Breast epithelium (tissue), 4 donors: ENCODE results near the gene STXBP6. TPM values are rescaled to one million over a fixed set of nuclear protein-coding genes. Genes with fewer than 3 reads are reported as not detected.

Source experiments
- DNase-seq, 2 donors: peaks; one replicate each; pipeline ENCODE4 v3.0.0-alpha.2; 2019; ENCODE audit warnings: low spot score in 2 of 2
- H3K27ac ChIP-seq, 2 donors: fragments of 200-600 bp; sonication (generic) in 1 of 2; one replicate each; pipeline ENCODE4 v1.5.1; 2016 to 2019; ENCODE audit warnings: mild to moderate bottlenecking in 1 of 2
- H3K27me3 ChIP-seq, 2 donors: fragments of 200-600 bp; sonication (generic) in 1 of 2; one replicate each; pipeline versions ENCODE4 v1.5.1 to v1.6.0; 2017 to 2019; ENCODE audit warnings: control low read depth in 1 of 2, mild to moderate bottlenecking in 1 of 2
- H3K36me3 ChIP-seq: fragments of 200-600 bp; one replicate; pipeline ENCODE4 v1.5.1; 2019
- H3K4me1 ChIP-seq, 2 donors: fragments of 200-600 bp; sonication (generic); one replicate each; pipeline ENCODE4 v1.5.1; 2016 to 2019; ENCODE audit warnings: control low read depth in 1 of 2
- H3K4me3 ChIP-seq, 3 donors: fragments of 200-600 bp; sonication (generic); 1 replicate in 2 of 3; 2 replicates in 1 of 3; pipeline ENCODE4 v1.5.1; 2016 to 2019; ENCODE audit warnings: mild to moderate bottlenecking in 3 of 3, moderate library complexity in 2 of 3
- H3K9me3 ChIP-seq, 2 donors: fragments of 200-600 bp; sonication (generic) in 1 of 2; one replicate each; pipeline ENCODE4 v1.5.1; 2016 to 2019; ENCODE audit warnings: control low read depth in 1 of 2
- POLR2A ChIP-seq: fragments of 450-650 bp; IDR thresholded peaks from one replicate; pipeline ENCODE4 v1.6.1; 2016; ENCODE audit warnings: antibody characterized with exemption, mild to moderate bottlenecking, moderate library complexity
- POLR2AphosphoS5 ChIP-seq, 3 donors: sonication (generic); formaldehyde crosslinking; IDR thresholded peaks; one replicate each; pipeline ENCODE4 v1.6.1; 2017; ENCODE audit warnings: antibody characterized with exemption in 3 of 3
- intact Hi-C: fragments of 100-400 bp; cut with DNase I; formaldehyde crosslinking; loops from one replicate; pipeline ENCODE4 v1.15.1; 2023; ENCODE audit warnings: low total_unique reads
- total RNA-seq, 3 donors: library from RNA; depleted of rRNA; stranded (reverse); fragments of >200 nt; gene quantifications; one replicate each; pipeline ENCODE4 v1.1.0, GENCODE V29; 2016
- TF ChIP-seq, protein P1 (sequence below), 3 donors: fragments of 450-650 bp; IDR thresholded peaks; one replicate each; pipeline ENCODE4 v1.5.1; 2016 to 2017; ENCODE audit warnings: antibody characterized with exemption in 3 of 3, mild to moderate bottlenecking in 3 of 3, moderate library complexity in 3 of 3

The STXBP6 gene
- total RNA-seq, 3 donors from 2014 or later, result 2.6 to 8.3 (median 5.3) TPM

DNA sequence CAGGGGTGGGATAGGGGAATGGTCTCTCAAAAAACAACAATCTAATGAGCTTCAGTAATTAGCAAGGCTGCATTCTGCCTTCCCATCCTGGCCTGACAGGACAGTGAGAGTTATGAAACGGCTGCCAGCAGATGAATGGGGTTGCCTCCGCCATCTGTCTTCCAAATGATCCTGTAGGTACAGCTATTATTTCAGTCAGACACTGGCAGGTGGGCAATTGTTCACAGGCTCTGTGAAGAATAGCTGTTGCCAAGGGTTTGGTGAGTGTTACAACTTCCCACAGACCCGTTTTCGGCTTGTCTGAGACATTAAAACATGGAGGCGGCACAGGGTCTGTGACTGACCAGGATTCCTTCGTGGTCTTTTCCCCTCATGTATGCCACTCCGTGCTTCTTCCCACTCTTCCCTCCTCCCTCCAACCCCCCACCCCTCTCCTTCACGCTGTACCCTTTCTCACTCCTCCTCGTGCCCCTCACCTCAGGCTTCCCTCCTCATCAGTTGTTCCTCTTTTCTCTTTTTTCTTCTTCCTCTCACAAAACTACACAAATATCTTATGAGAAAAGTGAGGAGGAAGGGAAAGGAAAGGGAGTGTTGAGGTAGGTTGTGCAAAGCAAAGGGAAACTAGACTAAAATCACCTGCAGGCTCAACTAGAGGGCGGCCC, 255.2 kb downstream of the STXBP6 start:
- Histone ChIP-seq H3K4me3 (no peak overlapping the region), H3K9me3 (no peaks in the 10 kb centered on the region), H3K27me3 (no peaks in the 10 kb centered on the region), H3K27ac (no peak overlapping the region), H3K36me3 (no peaks in the 10 kb centered on the region), H3K4me1 (no peaks in the 10 kb centered on the region)
- TF ChIP-seq POLR2A (no peak), POLR2AphosphoS5 (IDR thresholded peaks at IDR 0.05) (no peak)
- TF ChIP-seq, protein P1, sequence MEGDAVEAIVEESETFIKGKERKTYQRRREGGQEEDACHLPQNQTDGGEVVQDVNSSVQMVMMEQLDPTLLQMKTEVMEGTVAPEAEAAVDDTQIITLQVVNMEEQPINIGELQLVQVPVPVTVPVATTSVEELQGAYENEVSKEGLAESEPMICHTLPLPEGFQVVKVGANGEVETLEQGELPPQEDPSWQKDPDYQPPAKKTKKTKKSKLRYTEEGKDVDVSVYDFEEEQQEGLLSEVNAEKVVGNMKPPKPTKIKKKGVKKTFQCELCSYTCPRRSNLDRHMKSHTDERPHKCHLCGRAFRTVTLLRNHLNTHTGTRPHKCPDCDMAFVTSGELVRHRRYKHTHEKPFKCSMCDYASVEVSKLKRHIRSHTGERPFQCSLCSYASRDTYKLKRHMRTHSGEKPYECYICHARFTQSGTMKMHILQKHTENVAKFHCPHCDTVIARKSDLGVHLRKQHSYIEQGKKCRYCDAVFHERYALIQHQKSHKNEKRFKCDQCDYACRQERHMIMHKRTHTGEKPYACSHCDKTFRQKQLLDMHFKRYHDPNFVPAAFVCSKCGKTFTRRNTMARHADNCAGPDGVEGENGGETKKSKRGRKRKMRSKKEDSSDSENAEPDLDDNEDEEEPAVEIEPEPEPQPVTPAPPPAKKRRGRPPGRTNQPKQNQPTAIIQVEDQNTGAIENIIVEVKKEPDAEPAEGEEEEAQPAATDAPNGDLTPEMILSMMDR (IDR thresholded peaks at IDR 0.05), result no peak
- DNase-seq, result no peak
- intact Hi-C loops, result no loop called here

DNA sequence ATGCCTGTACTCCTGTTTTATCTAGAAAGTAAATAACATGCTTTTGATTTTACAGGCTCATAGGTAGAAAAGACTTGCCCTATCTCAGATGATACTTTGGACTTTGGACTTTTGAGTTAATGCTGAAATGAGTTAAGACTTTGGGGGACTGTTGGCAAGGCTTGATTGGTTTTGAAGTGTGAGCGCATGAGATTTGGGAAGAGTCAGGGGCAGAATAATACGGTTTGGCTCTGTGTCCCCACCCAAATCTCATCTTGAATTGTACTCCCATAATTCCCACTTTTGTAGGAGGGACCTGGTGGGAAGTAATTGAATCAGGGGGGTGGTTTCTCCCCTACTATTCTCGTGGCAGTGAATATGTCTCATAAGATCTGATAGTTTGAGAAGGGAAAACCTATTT, 259.8 kb downstream of the STXBP6 start:
- Histone ChIP-seq H3K4me3 (no peak overlapping the region), H3K27ac (no peak overlapping the region), H3K36me3 (no peaks in the 10 kb centered on the region), H3K9me3 (no peaks in the 10 kb centered on the region), H3K27me3 (no peaks in the 10 kb centered on the region), H3K4me1 (no peaks in the 10 kb centered on the region)
- no peak for DNase-seq
- intact Hi-C loops, result no loop called here
- TF ChIP-seq POLR2AphosphoS5 (IDR thresholded peaks at IDR 0.05) (no peak), POLR2A (no peak)
- TF ChIP-seq, protein P1 (IDR thresholded peaks at IDR 0.05), result no peak

DNA sequence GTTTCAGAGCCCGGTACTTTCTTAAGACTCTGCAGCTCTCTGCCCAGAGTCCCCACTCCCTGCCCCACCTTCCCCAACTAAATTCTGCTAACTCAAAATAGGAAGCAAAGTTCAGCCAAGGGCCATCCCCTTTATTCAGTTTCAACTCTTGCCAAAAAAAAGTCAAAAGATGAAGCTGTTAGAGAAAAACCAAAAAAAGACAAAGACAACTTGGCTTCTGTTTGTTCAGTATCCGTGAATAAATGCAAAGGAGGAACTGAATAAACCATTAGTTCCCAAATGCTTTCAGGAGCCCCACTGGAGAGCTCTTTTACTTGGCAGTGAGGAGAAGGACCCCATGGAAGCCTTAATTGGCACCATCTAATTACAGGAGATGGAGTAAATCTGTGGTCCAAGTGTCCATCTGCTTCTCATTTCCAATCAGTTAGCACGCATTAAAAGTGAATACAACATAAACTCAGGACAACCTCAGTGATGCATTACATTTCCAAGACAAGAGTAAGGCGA, 260.5 kb downstream of the STXBP6 start:
- no peak for DNase-seq
- intact Hi-C loops, result no loop called here
- H3K27ac ChIP-seq, result no peak overlapping the region
- H3K9me3 ChIP-seq, result no peaks in the 10 kb centered on the region
- no peaks in the 10 kb centered on the region for H3K4me1 ChIP-seq
- H3K27me3 ChIP-seq, result no peaks in the 10 kb centered on the region
- no peaks in the 10 kb centered on the region for H3K36me3 ChIP-seq
- TF ChIP-seq POLR2AphosphoS5 (IDR thresholded peaks at IDR 0.05) (no peak), POLR2A (no peak)
- no peak overlapping the region for H3K4me3 ChIP-seq

DNA sequence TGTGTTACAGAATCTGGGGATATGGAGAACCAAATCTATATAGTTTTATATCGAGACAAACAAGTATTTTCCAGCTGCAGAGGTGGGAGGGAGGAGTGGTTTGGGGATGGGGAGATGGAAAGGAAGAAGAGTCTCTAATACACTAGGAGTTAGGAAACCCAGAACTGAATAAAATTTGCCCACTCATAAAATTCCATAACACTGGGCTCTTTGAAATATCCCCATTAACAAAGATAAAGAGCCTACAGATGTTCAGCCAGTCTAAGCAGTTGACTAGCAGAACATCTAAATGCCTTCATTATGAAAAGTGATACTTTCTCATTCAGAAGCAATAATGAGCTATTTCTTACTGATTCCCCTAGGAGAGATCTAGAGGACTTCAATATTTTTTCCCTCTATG, 264.2 kb downstream of the STXBP6 start:
- intact Hi-C loops, result no loop called here
- Histone ChIP-seq H3K9me3 (no peaks in the 10 kb centered on the region), H3K4me1 (no peaks in the 10 kb centered on the region), H3K27ac (no peak overlapping the region), H3K36me3 (no peaks in the 10 kb centered on the region), H3K4me3 (no peak overlapping the region), H3K27me3 (no peaks in the 10 kb centered on the region)
- DNase-seq, result no peak
- TF ChIP-seq, protein P1 (IDR thresholded peaks at IDR 0.05), result no peak
- TF ChIP-seq POLR2A (no peak), POLR2AphosphoS5 (IDR thresholded peaks at IDR 0.05) (no peak)

DNA sequence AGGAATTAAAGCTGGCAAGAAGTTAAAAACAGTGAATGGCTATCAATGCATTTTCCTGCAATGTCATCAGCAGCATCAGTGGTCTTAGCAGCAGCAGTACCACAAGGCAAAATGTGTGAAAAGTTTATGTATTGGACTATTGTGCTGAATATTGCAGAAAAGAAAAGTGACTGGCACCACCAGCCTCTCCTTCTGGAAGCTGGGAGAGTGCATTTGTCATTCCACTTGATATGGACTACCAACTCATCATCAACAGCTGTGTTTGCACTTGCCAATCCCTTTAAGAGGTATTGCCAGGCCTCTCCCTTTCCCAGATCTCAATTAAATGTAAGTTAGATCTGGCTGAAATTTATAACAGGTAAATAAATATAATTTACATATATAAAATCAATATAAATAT, 265.0 kb downstream of the STXBP6 start:
- TF ChIP-seq, protein P1 (IDR thresholded peaks at IDR 0.05), result no peak
- TF ChIP-seq POLR2A (no peak), POLR2AphosphoS5 (IDR thresholded peaks at IDR 0.05) (no peak)
- intact Hi-C loops, result no loop called here
- H3K27ac ChIP-seq, result no peak overlapping the region
- no peaks in the 10 kb centered on the region for H3K9me3 ChIP-seq
- H3K36me3 ChIP-seq, result no peaks in the 10 kb centered on the region
- no peaks in the 10 kb centered on the region for H3K27me3 ChIP-seq
- no peaks in the 10 kb centered on the region for H3K4me1 ChIP-seq
- H3K4me3 ChIP-seq, result no peak overlapping the region
- DNase-seq, result no peak
